ENCODE measurements around the gene HIVEP3. TPM values are rescaled to one million over a fixed set of nuclear protein-coding genes. Genes with fewer than 3 reads are reported as not detected.

Gene HIVEP3
- total RNA-seq, 2 donors from 2014 or later, result 2.3 to 12.8 TPM

GRCh38 chr1:41810446-41810845, 108.3 kb downstream of the HIVEP3 start:
- Histone ChIP-seq H3K27ac (no peak overlapping the region), H3K4me1 (ENCODE audit: control insufficient read depth in 1 of 2, low read depth in 2 of 2) (peaks cover 0 to 26% of the 10 kb centered on the region in 2 donors), H3K36me3 (no peaks in the 10 kb centered on the region), H3K4me3 (no peak overlapping the region), H3K27me3 (replicated peaks; ENCODE audit: insufficient read depth) (no peaks in the 10 kb centered on the region), H3K9me3 (no peaks in the 10 kb centered on the region)
- no peak for ATAC-seq (ENCODE audit: insufficient number of reproducible peaks, low FRiP score, low read depth)
- DNase-seq (ENCODE audit: low spot score), result no peak
- no peak for TF ChIP-seq CTCF (IDR thresholded peaks at IDR 0.05)

GRCh38 chr1:41809692-41810091, 109.0 kb downstream of the HIVEP3 start:
- Histone ChIP-seq H3K36me3 (no peaks in the 10 kb centered on the region), H3K4me3 (no peak overlapping the region), H3K27ac (no peak overlapping the region), H3K4me1 (ENCODE audit: control insufficient read depth in 1 of 2, low read depth in 2 of 2) (peaks cover 0 to 25% of the 10 kb centered on the region in 2 donors), H3K27me3 (replicated peaks; ENCODE audit: insufficient read depth) (no peaks in the 10 kb centered on the region), H3K9me3 (no peaks in the 10 kb centered on the region)
- no peak for TF ChIP-seq CTCF (IDR thresholded peaks at IDR 0.05)
- DNase-seq (ENCODE audit: low spot score), result no peak
- ATAC-seq (ENCODE audit: insufficient number of reproducible peaks, low FRiP score, low read depth), result no peak

- ATAC-seq (ENCODE audit: insufficient number of reproducible peaks, low FRiP score, low read depth) (no peak), DNase-seq (ENCODE audit: low spot score) (no peak)
- no peak for TF ChIP-seq CTCF (IDR thresholded peaks at IDR 0.05)
- H3K9me3 ChIP-seq, result no peaks in the 10 kb centered on the region
- H3K4me3 ChIP-seq, result no peak overlapping the region
- H3K36me3 ChIP-seq, result no peaks in the 10 kb centered on the region
- peaks cover 0 to 14% of the 10 kb centered on the region in 2 donors for H3K4me1 ChIP-seq (ENCODE audit: control insufficient read depth in 1 of 2, low read depth in 2 of 2)
- no peaks in the 10 kb centered on the region for H3K27me3 ChIP-seq (replicated peaks; ENCODE audit: insufficient read depth)
- no peak overlapping the region for H3K27ac ChIP-seq
Observed at GRCh38 chr1:41807390-41807789, 111.3 kb downstream of the HIVEP3 start.

- Histone ChIP-seq H3K36me3 (no peaks in the 10 kb centered on the region), H3K4me1 (ENCODE audit: control insufficient read depth in 1 of 2, low read depth in 2 of 2) (peaks cover 0 to 13% of the 10 kb centered on the region in 2 donors), H3K4me3 (no peak overlapping the region), H3K27me3 (replicated peaks; ENCODE audit: insufficient read depth) (no peaks in the 10 kb centered on the region), H3K9me3 (no peaks in the 10 kb centered on the region), H3K27ac (no peak overlapping the region)
- TF ChIP-seq CTCF (IDR thresholded peaks at IDR 0.05), result no peak
- no peak for DNase-seq (ENCODE audit: low spot score)
- ATAC-seq (ENCODE audit: insufficient number of reproducible peaks, low FRiP score, low read depth), result no peak
Observed at GRCh38 chr1:41806472-41807155, 112.1 kb downstream of the HIVEP3 start.

GRCh38 chr1:41805771-41806471, 112.8 kb downstream of the HIVEP3 start:
- ATAC-seq (ENCODE audit: insufficient number of reproducible peaks, low FRiP score, low read depth), result no peak
- H3K4me3 ChIP-seq, result no peak overlapping the region
- no peaks in the 10 kb centered on the region for H3K9me3 ChIP-seq
- H3K4me1 ChIP-seq (ENCODE audit: control insufficient read depth in 1 of 2, low read depth in 2 of 2), result peaks cover 0 to 13% of the 10 kb centered on the region in 2 donors
- H3K36me3 ChIP-seq, result no peaks in the 10 kb centered on the region
- no peak for TF ChIP-seq CTCF (IDR thresholded peaks at IDR 0.05)
- no peak overlapping the region for H3K27ac ChIP-seq
- no peak for DNase-seq (ENCODE audit: low spot score)
- no peaks in the 10 kb centered on the region for H3K27me3 ChIP-seq (replicated peaks; ENCODE audit: insufficient read depth)
